Measurements from ENCODE around the gene COL9A3. TPM values are rescaled to one million over a fixed set of nuclear protein-coding genes. Genes with fewer than 3 reads are reported as not detected.

Gene COL9A3
- total RNA-seq, 1 experiment from 2014 or later: 136 TPM

GRCh38 chr20:62802026-62802712 lies 14.7 kb upstream of the COL9A3 start:
- TF ChIP-seq MLX (CRISPR knock-in tag; IDR thresholded peaks at IDR 0.05) (no peak), HMGXB4 (CRISPR knock-in tag; IDR thresholded peaks at IDR 0.05) (no peak), GRHL2 (CRISPR knock-in tag; IDR thresholded peaks at IDR 0.05; ENCODE audit: insufficient replicate concordance, severe bottlenecking) (no peak), USF1 (CRISPR knock-in tag; IDR thresholded peaks at IDR 0.05) (no peak), ZBTB21 (CRISPR knock-in tag; IDR thresholded peaks at IDR 0.05; ENCODE audit: borderline replicate concordance) (no peak), HMGA2 (CRISPR knock-in tag; IDR thresholded peaks at IDR 0.05) (no peak), NR1H2 (CRISPR knock-in tag; IDR thresholded peaks at IDR 0.05) (no peak), ATF3 (CRISPR knock-in tag; conservative IDR thresholded peaks at IDR 0.05) (no peak)
- peaks cover 30% of the 10 kb centered on the region for H3K36me3 Mint-ChIP-seq
- H3K4me1 Mint-ChIP-seq: peaks cover 11% of the 10 kb centered on the region
- peaks cover 7% of the 10 kb centered on the region; the same call in 1 of the 2 replicates for H3K27me3 Mint-ChIP-seq (ENCODE audit: low read depth)
- DNase-seq (ENCODE audit: low spot score) (no peak), ATAC-seq (no peak)
- H3K4me3 Mint-ChIP-seq: no peak overlapping the region
- CTCF ChIA-PET: no interaction called here
- no peak overlapping the region for H3K27ac Mint-ChIP-seq
- H3K9me3 Mint-ChIP-seq: no peaks in the 10 kb centered on the region
- POLR2A ChIA-PET: interaction anchor here (0.7 kb wide), 1 partner anchor 719 kb away, joined by 3 read pairs; no protein-coding TSS in a partner anchor

GRCh38 chr20:62804021-62804626 lies 12.7 kb upstream of the COL9A3 start:
- no peak for ATAC-seq
- Mint-ChIP-seq H3K27ac (0 out of 2 replicates have a peak overlapping the region, but pooled peaks have one; percentile 45), H3K36me3 (peaks cover 19% of the 10 kb centered on the region)

More at GRCh38 chr20:62804021-62804626, 12.7 kb upstream of the COL9A3 start:
- no peak for DNase-seq (ENCODE audit: low spot score)
- H3K4me3 Mint-ChIP-seq: peak overlapping the region; percentile 77
- TF ChIP-seq PRDM15 (CRISPR knock-in tag; IDR thresholded peaks at IDR 0.05): no peak
- POLR2A ChIA-PET: no interaction called here
- no peaks in the 10 kb centered on the region for H3K9me3 Mint-ChIP-seq
- CTCF ChIA-PET: interaction anchor here (1.1 to 2.2 kb wide), 6 partner anchors 10 to 187 kb away, joined by 3 to 12 read pairs (median 5); partner anchors contain the start of gene TCFL5
- peaks cover 11% of the 10 kb centered on the region for H3K4me1 Mint-ChIP-seq
- H3K27me3 Mint-ChIP-seq (ENCODE audit: low read depth): peaks cover 7% of the 10 kb centered on the region; the same call in 1 of the 2 replicates

Measured in WTC11 (cell line).